HepG2 (cell line): ENCODE measurements around the gene OSBPL10.

Source experiments
- FOXA3 ChIP-seq: IDR thresholded peaks from 2 replicates; pipeline ENCODE4 v1.6.1; 2016; ENCODE audit warnings: missing genetic modification reagents, missing compliant biosample characterization
- JUNB ChIP-seq: sonication (generic); formaldehyde crosslinking; IDR thresholded peaks from 2 replicates; pipeline ENCODE4 v1.8.0; 2022; ENCODE audit warnings: missing genetic modification reagents, mild to moderate bottlenecking, borderline replicate concordance
- MATR3 ChIP-seq: sonication (generic); formaldehyde crosslinking; IDR thresholded peaks from 2 replicates; pipeline ENCODE4 v1.4.0; 2020; ENCODE audit warnings: missing genetic modification reagents
- NCOA5 ChIP-seq: sonication (generic); formaldehyde crosslinking; IDR thresholded peaks from 2 replicates; pipeline ENCODE4 v1.4.0; 2020; ENCODE audit warnings: missing genetic modification reagents
- ZNF205 ChIP-seq: IDR thresholded peaks from 2 replicates; pipeline ENCODE4 v1.6.1; 2018; ENCODE audit warnings: missing biosample characterization, missing genetic modification reagents
- TF ChIP-seq, protein P1 (sequence below): sonication (generic); formaldehyde crosslinking; IDR thresholded peaks from 2 replicates; pipeline ENCODE4 v1.5.0; 2020; ENCODE audit warnings: mild to moderate bottlenecking, missing genetic modification reagents, moderate library complexity
- TF ChIP-seq, protein P2 (sequence below), 2 experiments: IDR thresholded peaks; 2 replicates each; pipeline ENCODE4 v1.6.1; 2011 to 2012; ENCODE audit warnings: low read length in 2 of 2, borderline replicate concordance in 1 of 2, low read depth in 1 of 2, mild to moderate bottlenecking in 1 of 2, moderate library complexity in 1 of 2
- TF ChIP-seq, protein P3 (sequence below): IDR thresholded peaks from 2 replicates; pipeline ENCODE4 v1.6.1; 2016

DNA sequence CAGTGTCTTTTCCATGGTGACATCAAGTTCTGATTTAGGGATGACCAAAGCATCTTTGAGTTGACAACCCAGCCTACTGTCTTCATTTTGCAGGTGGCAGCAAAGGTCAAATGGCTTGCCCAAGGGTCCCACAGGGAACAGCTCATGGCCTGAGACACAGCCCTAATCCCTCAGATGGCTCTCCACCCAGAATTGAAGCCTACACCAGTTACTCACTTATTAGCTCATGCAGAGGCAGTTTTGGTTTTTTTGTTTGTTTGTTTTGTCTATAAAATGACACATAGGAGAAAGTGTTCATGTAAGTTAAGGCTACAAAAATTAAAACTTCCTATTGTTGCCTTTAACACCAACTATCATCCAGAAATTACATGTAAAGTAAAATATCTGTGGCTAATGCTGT, 167.9 kb downstream of the OSBPL10 start:
- TF ChIP-seq, protein P1, sequence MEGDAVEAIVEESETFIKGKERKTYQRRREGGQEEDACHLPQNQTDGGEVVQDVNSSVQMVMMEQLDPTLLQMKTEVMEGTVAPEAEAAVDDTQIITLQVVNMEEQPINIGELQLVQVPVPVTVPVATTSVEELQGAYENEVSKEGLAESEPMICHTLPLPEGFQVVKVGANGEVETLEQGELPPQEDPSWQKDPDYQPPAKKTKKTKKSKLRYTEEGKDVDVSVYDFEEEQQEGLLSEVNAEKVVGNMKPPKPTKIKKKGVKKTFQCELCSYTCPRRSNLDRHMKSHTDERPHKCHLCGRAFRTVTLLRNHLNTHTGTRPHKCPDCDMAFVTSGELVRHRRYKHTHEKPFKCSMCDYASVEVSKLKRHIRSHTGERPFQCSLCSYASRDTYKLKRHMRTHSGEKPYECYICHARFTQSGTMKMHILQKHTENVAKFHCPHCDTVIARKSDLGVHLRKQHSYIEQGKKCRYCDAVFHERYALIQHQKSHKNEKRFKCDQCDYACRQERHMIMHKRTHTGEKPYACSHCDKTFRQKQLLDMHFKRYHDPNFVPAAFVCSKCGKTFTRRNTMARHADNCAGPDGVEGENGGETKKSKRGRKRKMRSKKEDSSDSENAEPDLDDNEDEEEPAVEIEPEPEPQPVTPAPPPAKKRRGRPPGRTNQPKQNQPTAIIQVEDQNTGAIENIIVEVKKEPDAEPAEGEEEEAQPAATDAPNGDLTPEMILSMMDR (CRISPR knock-in tag): no peak
- no peak for TF ChIP-seq MATR3 (CRISPR knock-in tag)
- TF ChIP-seq, protein P2, sequence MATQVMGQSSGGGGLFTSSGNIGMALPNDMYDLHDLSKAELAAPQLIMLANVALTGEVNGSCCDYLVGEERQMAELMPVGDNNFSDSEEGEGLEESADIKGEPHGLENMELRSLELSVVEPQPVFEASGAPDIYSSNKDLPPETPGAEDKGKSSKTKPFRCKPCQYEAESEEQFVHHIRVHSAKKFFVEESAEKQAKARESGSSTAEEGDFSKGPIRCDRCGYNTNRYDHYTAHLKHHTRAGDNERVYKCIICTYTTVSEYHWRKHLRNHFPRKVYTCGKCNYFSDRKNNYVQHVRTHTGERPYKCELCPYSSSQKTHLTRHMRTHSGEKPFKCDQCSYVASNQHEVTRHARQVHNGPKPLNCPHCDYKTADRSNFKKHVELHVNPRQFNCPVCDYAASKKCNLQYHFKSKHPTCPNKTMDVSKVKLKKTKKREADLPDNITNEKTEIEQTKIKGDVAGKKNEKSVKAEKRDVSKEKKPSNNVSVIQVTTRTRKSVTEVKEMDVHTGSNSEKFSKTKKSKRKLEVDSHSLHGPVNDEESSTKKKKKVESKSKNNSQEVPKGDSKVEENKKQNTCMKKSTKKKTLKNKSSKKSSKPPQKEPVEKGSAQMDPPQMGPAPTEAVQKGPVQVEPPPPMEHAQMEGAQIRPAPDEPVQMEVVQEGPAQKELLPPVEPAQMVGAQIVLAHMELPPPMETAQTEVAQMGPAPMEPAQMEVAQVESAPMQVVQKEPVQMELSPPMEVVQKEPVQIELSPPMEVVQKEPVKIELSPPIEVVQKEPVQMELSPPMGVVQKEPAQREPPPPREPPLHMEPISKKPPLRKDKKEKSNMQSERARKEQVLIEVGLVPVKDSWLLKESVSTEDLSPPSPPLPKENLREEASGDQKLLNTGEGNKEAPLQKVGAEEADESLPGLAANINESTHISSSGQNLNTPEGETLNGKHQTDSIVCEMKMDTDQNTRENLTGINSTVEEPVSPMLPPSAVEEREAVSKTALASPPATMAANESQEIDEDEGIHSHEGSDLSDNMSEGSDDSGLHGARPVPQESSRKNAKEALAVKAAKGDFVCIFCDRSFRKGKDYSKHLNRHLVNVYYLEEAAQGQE (IDR thresholded peaks at IDR 0.05; ENCODE audit: borderline replicate concordance in 1 of 2, low read depth in 1 of 2, low read length in 2 of 2): no peak
- TF ChIP-seq, protein P3, sequence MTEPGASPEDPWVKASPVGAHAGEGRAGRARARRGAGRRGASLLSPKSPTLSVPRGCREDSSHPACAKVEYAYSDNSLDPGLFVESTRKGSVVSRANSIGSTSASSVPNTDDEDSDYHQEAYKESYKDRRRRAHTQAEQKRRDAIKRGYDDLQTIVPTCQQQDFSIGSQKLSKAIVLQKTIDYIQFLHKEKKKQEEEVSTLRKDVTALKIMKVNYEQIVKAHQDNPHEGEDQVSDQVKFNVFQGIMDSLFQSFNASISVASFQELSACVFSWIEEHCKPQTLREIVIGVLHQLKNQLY (CRISPR knock-in tag): no peak
- no peak for TF ChIP-seq FOXA3 (CRISPR knock-in tag)
- TF ChIP-seq NCOA5 (CRISPR knock-in tag): no peak
- no peak for TF ChIP-seq ZNF205 (CRISPR knock-in tag)
- TF ChIP-seq JUNB (CRISPR knock-in tag): no peak
